Erythroblast (primary cell): Measurements from ENCODE around the gene SLC46A1.

Experiments used
- GATA1 ChIP-seq: IDR thresholded peaks from 2 replicates; pipeline ENCODE4 v1.6.1; 2011; ENCODE audit warnings: low read depth, mild to moderate bottlenecking, control low read depth, low read length, moderate library complexity
- POLR2A ChIP-seq: IDR thresholded peaks from 2 replicates; pipeline ENCODE4 v1.6.1; 2011; ENCODE audit warnings: mild to moderate bottlenecking, low read length

DNA sequence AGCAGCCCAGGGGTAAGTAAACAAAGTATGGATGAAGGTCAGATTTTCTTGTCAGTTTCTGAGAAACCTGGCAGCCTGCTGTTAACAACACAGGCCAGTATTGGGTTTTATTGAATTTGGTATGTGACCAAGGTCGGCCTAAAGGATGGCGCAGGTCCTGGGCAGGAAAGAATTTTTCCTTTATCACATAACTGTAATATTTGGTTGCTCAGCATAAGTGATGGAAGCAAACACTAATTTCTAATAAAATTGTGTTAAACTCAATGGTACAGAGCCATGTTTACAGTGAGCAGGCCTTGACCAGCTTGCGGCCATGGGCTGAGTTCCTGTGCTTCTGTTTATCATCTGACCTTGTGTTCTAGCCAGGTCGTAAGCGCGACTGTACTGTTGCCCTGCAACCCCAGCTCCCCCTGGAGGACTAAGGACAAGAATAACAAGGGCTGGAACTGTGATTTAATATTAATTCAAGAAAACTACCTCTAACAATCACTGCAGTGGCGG is 59.2 kb downstream of the SLC46A1 start:
- TF ChIP-seq POLR2A (no peak), GATA1 (no peak)
